ENCODE data around the gene GNL1. TPM values are rescaled to one million over a fixed set of nuclear protein-coding genes. Genes with fewer than 3 reads are reported as not detected.

Gene GNL1
- total RNA-seq, 1 donor from 2014 or later: 54.8 TPM

DNA sequence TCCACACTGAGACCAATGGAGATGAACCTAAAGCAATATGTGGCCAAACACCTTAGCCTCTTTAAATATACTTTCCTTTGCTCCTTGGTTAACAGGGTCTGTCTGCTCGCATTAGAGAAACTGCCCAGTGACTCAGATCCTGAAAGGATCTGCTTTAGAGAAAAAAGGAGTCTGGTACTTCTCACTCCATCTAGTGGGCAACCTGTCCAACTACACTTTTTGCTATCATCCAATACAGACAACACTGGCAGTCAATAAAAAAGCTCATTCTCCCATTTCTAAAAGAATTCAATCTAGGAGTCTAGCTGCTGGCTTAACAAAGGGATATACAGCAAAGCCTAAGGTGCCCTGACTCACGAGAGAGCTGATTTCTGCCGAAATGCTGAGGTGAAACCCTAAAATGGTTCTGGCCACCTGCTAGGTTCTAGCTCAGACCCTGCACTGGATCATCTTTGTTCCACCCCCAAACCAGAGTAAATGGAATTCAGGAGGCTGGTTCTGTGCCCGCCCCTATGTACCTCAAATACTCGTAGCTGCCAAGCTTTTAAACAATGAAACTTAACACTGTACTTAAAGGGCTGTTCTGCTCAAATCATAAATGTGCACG is 11.5 kb downstream of the GNL1 start:
- ATAC-seq (peak; percentile 76), DNase-seq (no peak)
- Histone ChIP-seq H3K36me3 (peaks cover 31% of the 10 kb centered on the region), H3K27ac (no peak overlapping the region), H3K27me3 (no peaks in the 10 kb centered on the region), H3K4me1 (peaks cover 29% of the 10 kb centered on the region), H3K9me3 (no peaks in the 10 kb centered on the region), H3K4me3 (no peak overlapping the region)
- TF ChIP-seq, protein P1, sequence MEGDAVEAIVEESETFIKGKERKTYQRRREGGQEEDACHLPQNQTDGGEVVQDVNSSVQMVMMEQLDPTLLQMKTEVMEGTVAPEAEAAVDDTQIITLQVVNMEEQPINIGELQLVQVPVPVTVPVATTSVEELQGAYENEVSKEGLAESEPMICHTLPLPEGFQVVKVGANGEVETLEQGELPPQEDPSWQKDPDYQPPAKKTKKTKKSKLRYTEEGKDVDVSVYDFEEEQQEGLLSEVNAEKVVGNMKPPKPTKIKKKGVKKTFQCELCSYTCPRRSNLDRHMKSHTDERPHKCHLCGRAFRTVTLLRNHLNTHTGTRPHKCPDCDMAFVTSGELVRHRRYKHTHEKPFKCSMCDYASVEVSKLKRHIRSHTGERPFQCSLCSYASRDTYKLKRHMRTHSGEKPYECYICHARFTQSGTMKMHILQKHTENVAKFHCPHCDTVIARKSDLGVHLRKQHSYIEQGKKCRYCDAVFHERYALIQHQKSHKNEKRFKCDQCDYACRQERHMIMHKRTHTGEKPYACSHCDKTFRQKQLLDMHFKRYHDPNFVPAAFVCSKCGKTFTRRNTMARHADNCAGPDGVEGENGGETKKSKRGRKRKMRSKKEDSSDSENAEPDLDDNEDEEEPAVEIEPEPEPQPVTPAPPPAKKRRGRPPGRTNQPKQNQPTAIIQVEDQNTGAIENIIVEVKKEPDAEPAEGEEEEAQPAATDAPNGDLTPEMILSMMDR (IDR thresholded peaks at IDR 0.05): peak; percentile 79
- intact Hi-C loops (cut with DNase I): loop anchor here (5.0 kb wide), 1 partner anchor 62 kb away; no protein-coding TSS in a partner anchor

DNA sequence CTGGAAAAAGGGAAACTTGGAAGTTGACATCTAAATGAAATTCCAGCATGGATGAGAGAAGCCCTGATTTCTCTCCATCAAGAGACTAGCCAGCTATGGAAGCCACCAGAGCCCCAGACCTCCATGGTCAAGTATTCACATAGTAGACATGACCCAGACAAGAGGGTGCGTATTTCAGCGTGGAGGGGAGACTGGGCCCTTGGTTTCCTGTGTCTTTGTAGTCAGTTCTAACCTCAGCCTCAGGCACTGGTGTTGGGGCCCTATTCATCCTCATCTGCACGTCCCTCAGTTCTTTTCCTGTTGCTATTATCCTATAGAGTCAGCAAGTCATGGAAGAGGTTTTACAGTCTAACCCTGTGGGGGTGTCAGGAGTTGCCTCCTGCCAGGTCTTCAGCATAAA is 12.5 kb downstream of the GNL1 start:
- intact Hi-C loops (cut with DNase I): loop anchor here (5.0 kb wide), 1 partner anchor 62 kb away; no protein-coding TSS in a partner anchor
- H3K9me3 ChIP-seq: no peaks in the 10 kb centered on the region
- no peaks in the 10 kb centered on the region for H3K27me3 ChIP-seq
- ATAC-seq (no peak), DNase-seq (no peak)
- H3K36me3 ChIP-seq: peaks cover 24% of the 10 kb centered on the region
- H3K4me3 ChIP-seq: no peak overlapping the region
- H3K4me1 ChIP-seq: peaks cover 29% of the 10 kb centered on the region
- H3K27ac ChIP-seq: peak overlapping the region; percentile 65
- TF ChIP-seq, protein P1 (IDR thresholded peaks at IDR 0.05): no peak

DNA sequence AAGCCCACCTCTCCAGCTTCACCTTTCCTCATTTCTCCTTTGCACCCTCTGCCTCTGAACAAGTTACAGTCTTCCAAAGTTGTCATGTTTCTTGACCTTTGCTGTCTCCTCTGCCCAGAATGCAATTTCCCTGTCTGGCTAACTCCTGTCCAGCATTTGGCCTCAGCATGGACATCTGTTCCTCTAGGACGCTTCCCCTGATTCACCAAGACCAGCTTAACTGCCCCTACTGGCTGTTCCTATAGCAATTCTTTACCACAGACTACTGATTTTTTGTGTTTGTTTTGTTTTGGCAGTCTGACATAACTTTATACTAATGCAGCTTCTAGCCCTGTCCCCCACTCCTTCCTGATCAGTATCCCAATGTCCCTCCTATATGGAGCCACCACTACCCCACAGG is 13.4 kb downstream of the GNL1 start:
- TF ChIP-seq, protein P1 (IDR thresholded peaks at IDR 0.05): no peak
- no peak for DNase-seq
- peak overlapping the region; percentile 65 for H3K27ac ChIP-seq
- peaks cover 29% of the 10 kb centered on the region for H3K4me1 ChIP-seq
- no peak for ATAC-seq
- intact Hi-C loops (cut with DNase I): loop anchor here (5.0 kb wide), 1 partner anchor 61 kb away; no protein-coding TSS in a partner anchor
- no peak overlapping the region for H3K4me3 ChIP-seq
- H3K27me3 ChIP-seq: no peaks in the 10 kb centered on the region
- H3K36me3 ChIP-seq: peaks cover 24% of the 10 kb centered on the region
- H3K9me3 ChIP-seq: no peaks in the 10 kb centered on the region

DNA sequence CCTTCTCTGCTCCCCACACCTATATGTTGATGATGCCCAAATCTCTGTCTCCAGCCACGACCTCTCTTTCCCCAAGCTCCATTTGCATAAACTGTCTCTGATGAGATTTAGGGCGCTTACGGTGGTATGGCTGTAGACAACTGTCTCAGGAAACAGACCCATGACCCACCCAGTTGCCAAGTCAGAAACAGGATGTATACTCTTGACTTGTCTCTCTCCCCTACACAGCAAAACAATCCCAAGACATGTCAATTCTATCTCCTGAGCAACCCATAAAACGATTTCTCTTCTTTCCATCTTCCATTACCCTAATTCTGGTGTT is 13.9 kb downstream of the GNL1 start:
- intact Hi-C loops (cut with DNase I): loop anchor here (5.0 kb wide), 1 partner anchor 60 kb away; no protein-coding TSS in a partner anchor
- Histone ChIP-seq H3K4me1 (peaks cover 29% of the 10 kb centered on the region), H3K27me3 (no peaks in the 10 kb centered on the region), H3K27ac (peak overlapping the region; percentile 65), H3K9me3 (no peaks in the 10 kb centered on the region), H3K36me3 (peaks cover 24% of the 10 kb centered on the region), H3K4me3 (peak overlapping the region; percentile 48)
- ATAC-seq (peak; percentile 7), DNase-seq (no peak)
- TF ChIP-seq, protein P1 (IDR thresholded peaks at IDR 0.05): no peak

DNA sequence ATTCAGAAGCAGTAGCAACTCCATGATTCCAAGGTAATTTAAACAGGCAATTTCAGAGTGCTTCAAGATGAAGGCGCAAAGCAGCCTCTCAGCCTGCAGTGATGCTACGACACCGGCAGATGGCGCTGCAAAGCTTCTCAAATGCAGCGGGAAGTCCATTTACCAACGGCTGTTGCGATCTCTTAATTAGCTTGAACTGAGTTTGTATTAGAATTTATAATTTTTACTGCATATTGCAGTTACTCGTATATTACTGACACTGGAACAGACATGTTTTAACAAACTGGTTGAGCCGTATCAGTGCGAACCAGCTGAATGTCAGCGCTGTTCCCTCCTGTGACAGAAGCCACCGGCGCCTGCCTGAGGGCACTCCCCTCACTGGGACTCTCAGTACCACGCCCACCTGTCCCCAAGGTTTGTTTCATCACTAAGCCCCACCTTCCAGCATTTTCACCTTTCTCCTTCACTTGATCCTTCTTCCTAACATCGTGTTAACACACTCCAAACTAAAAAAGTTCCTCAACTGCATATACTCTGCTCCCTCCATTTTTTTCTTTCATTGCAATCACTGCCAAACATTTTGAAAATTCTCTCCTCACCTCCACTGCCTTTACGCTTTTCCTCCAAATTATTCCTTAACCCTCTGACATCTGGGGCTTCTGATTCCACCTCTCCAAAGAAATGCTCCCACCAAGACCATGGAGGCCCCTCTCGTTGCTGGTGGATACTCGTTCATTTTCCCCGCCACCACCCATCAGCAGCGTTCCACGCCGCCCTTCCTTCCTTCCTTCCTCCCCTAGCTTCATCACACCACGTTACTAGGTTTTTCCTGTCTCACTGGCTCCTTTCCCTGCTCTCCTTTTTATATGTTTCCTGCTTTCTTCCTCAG is 14.5 kb downstream of the GNL1 start:
- H3K4me3 ChIP-seq: peak overlapping the region; percentile 48
- intact Hi-C loops (cut with DNase I): loop anchor here (5.0 kb wide), 1 partner anchor 59 kb away; no protein-coding TSS in a partner anchor
- H3K27me3 ChIP-seq: no peaks in the 10 kb centered on the region
- no peaks in the 10 kb centered on the region for H3K9me3 ChIP-seq
- TF ChIP-seq, protein P1 (IDR thresholded peaks at IDR 0.05): peak; percentile 99
- ATAC-seq: peak; percentile 92
- H3K4me1 ChIP-seq: peaks cover 29% of the 10 kb centered on the region
- peaks cover 18% of the 10 kb centered on the region for H3K36me3 ChIP-seq
- peak overlapping the region; percentile 65 for H3K27ac ChIP-seq
- DNase-seq: peak; percentile 84
